Measurements from ENCODE around the gene ZMIZ2. TPM values are rescaled to one million over a fixed set of nuclear protein-coding genes. Genes with fewer than 3 reads are reported as not detected.

ZMIZ2 gene
- total and polyA plus RNA-seq, 9 of the 15 experiments (the other 6 are each of a cell fraction or from before 2014, with no cell fraction given): 0.13 to 40.3 (median 4.9) TPM

DNA sequence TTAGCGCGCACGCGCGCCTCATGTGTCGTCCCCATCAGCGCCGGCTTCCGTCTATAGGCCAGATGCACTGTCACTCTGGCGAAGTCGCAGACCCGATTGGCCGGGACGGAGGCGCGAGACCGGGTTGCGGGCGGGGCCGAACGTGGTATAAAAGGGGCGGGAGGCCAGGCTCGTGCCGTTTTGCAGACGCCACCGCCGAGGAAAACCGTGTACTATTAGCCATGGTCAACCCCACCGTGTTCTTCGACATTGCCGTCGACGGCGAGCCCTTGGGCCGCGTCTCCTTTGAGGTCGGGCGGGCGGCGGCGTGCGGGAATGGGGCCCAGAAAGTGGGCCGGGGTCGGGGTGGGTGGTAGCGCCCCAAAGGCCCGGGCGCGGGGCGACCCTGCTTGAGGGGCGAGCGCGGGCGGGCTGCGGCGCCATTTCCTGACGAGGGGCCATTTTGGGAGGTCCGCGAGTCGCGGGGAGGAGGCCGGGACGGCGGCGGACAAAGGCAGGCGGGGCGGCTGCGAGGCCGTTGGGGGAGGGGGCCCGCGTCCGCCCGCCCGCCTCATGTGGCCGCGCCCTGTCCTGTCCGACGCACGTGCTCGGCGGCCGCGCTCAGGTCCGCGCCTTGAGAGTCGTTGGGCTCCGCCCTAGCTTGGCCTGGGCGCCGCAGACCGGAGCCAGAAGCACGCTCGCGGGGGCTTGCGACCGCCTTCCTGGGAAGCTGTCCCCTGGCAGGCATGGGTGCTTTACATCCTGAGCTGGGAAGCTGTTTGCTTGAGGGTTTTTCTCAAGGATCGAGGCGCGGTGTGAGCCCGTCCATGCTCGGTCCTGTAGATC lies 48.1 kb downstream of the ZMIZ2 start, which contains the start of gene PPIA (continued):
- TF ChIP-seq, protein P1, sequence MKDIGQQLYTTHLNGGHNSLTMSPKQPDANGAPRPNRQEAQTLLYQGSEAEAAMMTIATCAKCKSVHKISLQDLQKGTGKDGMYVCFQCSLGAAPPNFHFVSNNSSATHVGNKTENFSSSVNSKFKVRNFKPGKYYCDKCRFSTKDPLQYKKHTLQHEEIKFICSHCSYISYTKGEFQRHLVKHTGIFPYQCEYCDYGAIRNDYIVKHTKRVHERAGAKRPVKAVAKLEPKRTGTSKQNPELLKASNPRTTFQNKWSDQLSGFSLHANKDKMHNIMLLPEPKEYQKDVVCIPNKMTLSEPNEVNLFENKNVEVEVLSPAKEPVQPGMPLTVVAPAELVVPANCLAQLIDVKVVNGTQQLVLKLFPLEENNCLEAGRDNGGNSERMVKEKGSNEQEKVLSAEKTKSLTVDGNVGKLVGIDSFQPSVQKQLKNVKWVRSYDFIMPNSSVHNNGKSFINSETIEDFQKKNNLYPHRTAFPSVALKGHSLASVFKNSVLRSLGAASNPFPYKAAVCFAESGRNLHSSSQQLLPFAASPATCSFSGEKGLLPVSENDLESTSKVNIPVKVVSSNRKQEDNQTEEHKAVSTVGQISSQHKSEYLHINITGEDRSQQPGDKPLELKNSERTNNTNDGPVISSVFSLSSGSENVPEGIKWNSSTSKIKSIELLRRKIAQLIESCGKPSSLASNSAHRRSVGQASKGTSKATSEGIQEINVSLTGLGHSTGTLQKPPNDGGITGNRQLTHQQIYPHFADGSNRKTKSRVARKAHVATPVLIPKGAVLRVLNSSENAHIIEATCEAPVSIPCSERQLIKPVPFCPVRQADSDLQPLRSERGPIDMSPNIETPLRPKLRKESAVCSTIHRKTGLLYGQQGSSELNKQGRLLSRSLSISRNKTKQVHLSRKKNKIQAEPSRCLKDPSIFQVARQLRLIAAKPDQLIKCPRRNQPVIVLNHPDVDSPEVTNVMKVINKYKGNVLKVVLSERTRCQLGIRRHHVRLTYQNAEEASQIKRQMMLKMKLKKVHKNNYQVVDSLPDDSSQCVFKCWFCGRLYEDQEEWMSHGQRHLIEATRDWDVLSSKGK (CRISPR knock-in tag; IDR thresholded peaks at IDR 0.05): no peak
- TF ChIP-seq BRD4 (IDR thresholded peaks at IDR 0.05) (peak; percentile 68), HOXB6 (CRISPR knock-in tag; IDR thresholded peaks at IDR 0.05; ENCODE audit: borderline replicate concordance) (no peak), ZNF384 (IDR thresholded peaks at IDR 0.05; ENCODE audit: low read depth, low read length) (no peak), MBD2 (IDR thresholded peaks at IDR 0.05; ENCODE audit: borderline replicate concordance, low read depth) (peak; percentile 95), TEAD2 (tag; IDR thresholded peaks at IDR 0.05) (no peak), RBM17 (IDR thresholded peaks at IDR 0.05; ENCODE audit: borderline replicate concordance, low read depth, low read length) (0 out of 2 replicates have a peak, but pooled peaks have one; percentile 67), ZNF24 (IDR thresholded peaks at IDR 0.05) (no peak), ZNF140 (CRISPR knock-in tag; IDR thresholded peaks at IDR 0.05) (no peak), DPF2 (IDR thresholded peaks at IDR 0.05) (no peak), CBX2 (IDR thresholded peaks at IDR 0.05; ENCODE audit: insufficient read depth, low read length, poor library complexity, severe bottlenecking) (no peak), SMARCB1 (IDR thresholded peaks at IDR 0.05; ENCODE audit: insufficient read length, low read depth) (no peak), CEBPB (tag; IDR thresholded peaks at IDR 0.05) (no peak), POLR2B (IDR thresholded peaks at IDR 0.05; ENCODE audit: low read depth, partially characterized antibody) (peak; percentile 97), SLC30A9 (CRISPR knock-in tag; IDR thresholded peaks at IDR 0.05) (no peak), FOSL1 (tag; conservative IDR thresholded peaks at IDR 0.05) (no peak), HNRNPH1 (optimal IDR thresholded peaks at IDR 0.05; ENCODE audit: low read depth, low read length) (peak; percentile 90)
- TF ChIP-seq, protein P2, sequence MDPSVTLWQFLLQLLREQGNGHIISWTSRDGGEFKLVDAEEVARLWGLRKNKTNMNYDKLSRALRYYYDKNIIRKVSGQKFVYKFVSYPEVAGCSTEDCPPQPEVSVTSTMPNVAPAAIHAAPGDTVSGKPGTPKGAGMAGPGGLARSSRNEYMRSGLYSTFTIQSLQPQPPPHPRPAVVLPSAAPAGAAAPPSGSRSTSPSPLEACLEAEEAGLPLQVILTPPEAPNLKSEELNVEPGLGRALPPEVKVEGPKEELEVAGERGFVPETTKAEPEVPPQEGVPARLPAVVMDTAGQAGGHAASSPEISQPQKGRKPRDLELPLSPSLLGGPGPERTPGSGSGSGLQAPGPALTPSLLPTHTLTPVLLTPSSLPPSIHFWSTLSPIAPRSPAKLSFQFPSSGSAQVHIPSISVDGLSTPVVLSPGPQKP (CRISPR knock-in tag; IDR thresholded peaks at IDR 0.05): no peak
- TF ChIP-seq, protein P3, sequence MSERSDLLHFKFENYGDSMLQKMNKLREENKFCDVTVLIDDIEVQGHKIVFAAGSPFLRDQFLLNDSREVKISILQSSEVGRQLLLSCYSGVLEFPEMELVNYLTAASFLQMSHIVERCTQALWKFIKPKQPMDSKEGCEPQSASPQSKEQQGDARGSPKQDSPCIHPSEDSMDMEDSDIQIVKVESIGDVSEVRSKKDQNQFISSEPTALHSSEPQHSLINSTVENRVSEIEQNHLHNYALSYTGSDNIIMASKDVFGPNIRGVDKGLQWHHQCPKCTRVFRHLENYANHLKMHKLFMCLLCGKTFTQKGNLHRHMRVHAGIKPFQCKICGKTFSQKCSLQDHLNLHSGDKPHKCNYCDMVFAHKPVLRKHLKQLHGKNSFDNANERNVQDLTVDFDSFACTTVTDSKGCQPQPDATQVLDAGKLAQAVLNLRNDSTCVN (CRISPR knock-in tag; IDR thresholded peaks at IDR 0.05): no peak
- TF ChIP-seq, protein P4, sequence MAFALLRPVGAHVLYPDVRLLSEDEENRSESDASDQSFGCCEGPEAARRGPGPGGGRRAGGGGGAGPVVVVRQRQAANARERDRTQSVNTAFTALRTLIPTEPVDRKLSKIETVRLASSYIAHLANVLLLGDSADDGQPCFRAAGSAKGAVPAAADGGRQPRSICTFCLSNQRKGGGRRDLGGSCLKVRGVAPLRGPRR (CRISPR knock-in tag; IDR thresholded peaks at IDR 0.05): no peak
- TF ChIP-seq, protein P5, sequence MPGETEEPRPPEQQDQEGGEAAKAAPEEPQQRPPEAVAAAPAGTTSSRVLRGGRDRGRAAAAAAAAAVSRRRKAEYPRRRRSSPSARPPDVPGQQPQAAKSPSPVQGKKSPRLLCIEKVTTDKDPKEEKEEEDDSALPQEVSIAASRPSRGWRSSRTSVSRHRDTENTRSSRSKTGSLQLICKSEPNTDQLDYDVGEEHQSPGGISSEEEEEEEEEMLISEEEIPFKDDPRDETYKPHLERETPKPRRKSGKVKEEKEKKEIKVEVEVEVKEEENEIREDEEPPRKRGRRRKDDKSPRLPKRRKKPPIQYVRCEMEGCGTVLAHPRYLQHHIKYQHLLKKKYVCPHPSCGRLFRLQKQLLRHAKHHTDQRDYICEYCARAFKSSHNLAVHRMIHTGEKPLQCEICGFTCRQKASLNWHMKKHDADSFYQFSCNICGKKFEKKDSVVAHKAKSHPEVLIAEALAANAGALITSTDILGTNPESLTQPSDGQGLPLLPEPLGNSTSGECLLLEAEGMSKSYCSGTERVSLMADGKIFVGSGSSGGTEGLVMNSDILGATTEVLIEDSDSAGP (CRISPR knock-in tag; IDR thresholded peaks at IDR 0.05): no peak
